HUES48 (cell line): ENCODE results near the gene RBM15B.

Source experiments
- H3K27ac ChIP-seq: one replicate; pipeline ENCODE4 v1.7.0; 2013; ENCODE audit warnings: low read depth, low read length, inconsistent platforms
- H3K27me3 ChIP-seq: 2 replicates; pipeline ENCODE4 v1.6.1; 2013; ENCODE audit warnings: mild to moderate bottlenecking, low read length; ENCODE audit not compliant: control insufficient read depth, insufficient read depth
- H3K36me3 ChIP-seq: 2 replicates; pipeline ENCODE4 v1.6.1; 2013; ENCODE audit warnings: low read length; ENCODE audit not compliant: control insufficient read depth, insufficient read depth
- H3K4me1 ChIP-seq: 2 replicates; pipeline ENCODE4 v1.6.1; 2013; ENCODE audit warnings: mild to moderate bottlenecking, low read length; ENCODE audit not compliant: control insufficient read depth, insufficient read depth
- H3K4me3 ChIP-seq: 2 replicates; pipeline ENCODE4 v1.5.1; 2013; ENCODE audit warnings: mild to moderate bottlenecking, low read depth, low read length
- H3K9ac ChIP-seq: 2 replicates; pipeline ENCODE4 v1.6.1; 2013; ENCODE audit warnings: mild to moderate bottlenecking, low read depth, low read length, moderate library complexity
- H3K9me3 ChIP-seq: 2 replicates; pipeline ENCODE4 v1.6.1; 2013; ENCODE audit warnings: low read length; ENCODE audit not compliant: control insufficient read depth, insufficient read depth

RBM15B gene

DNA sequence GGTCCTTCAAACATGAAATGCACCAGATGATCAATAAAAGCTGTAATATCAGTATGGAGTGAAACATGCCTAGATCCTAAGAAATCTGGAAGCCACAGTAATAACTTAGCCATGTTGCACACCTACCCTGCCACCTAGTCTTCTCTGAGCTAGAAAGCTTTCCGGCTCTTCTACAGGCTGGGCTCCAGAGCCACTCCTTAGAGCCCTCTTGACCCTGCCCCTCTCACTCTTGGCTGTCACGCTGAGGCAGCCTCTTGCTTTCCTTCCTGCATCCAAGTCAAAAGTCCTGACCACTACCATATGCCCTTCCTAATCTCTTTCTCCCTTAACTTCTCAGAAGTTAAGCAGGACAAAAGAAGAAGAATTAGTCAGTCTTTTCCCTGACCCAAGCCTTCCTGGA is 17.7 kb downstream of the RBM15B start:
- H3K9me3 ChIP-seq: no peaks in the 10 kb centered on the region
- no peak overlapping the region for H3K27ac ChIP-seq
- peaks cover 64% of the 10 kb centered on the region for H3K36me3 ChIP-seq

DNA sequence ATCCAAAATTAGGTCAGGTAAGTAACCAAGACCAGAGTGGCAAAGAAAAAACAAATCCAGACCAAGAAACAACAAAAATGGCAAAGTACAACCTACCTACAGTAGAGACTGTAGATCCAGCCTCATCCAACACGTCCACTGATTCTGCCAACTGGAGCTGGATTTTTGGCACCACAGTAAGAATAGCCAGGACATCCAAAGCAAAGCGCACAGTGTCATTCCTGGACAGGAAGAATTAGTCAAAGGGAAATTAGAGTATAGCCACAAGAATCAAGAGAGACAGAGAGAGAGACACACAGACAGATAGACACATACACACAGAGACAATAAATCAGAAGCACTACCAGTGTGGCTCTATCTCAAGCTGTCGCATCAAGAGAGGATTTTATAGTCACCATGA is 31.1 kb downstream of the RBM15B start:
- Histone ChIP-seq H3K9me3 (no peaks in the 10 kb centered on the region), H3K4me3 (no peak overlapping the region), H3K27me3 (no peaks in the 10 kb centered on the region), H3K27ac (no peak overlapping the region), H3K36me3 (peaks cover 62% of the 10 kb centered on the region), H3K9ac (no peak overlapping the region), H3K4me1 (peaks cover 10% of the 10 kb centered on the region)

More for the DNA sequence above, 17.7 kb downstream of the RBM15B start:
- H3K27me3 ChIP-seq: no peaks in the 10 kb centered on the region
- no peak overlapping the region for H3K4me3 ChIP-seq
- no peak overlapping the region for H3K9ac ChIP-seq
- H3K4me1 ChIP-seq: no peaks in the 10 kb centered on the region

- H3K4me3 ChIP-seq: no peak overlapping the region
- H3K36me3 ChIP-seq: peaks cover 65% of the 10 kb centered on the region
- H3K27ac ChIP-seq: no peak overlapping the region
Observed at GRCh38 chr3:51426921-51427320, 35.8 kb downstream of the RBM15B start.

GRCh38 chr3:51429138-51429537 is 38.1 kb downstream of the RBM15B start:
- Histone ChIP-seq H3K36me3 (peaks cover 67% of the 10 kb centered on the region), H3K27me3 (no peaks in the 10 kb centered on the region), H3K9me3 (no peaks in the 10 kb centered on the region), H3K4me3 (no peak overlapping the region), H3K4me1 (no peaks in the 10 kb centered on the region), H3K27ac (no peak overlapping the region), H3K9ac (no peak overlapping the region)

More at GRCh38 chr3:51426921-51427320, 35.8 kb downstream of the RBM15B start:
- Histone ChIP-seq H3K9ac (no peak overlapping the region), H3K4me1 (no peaks in the 10 kb centered on the region), H3K27me3 (no peaks in the 10 kb centered on the region), H3K9me3 (no peaks in the 10 kb centered on the region)

DNA sequence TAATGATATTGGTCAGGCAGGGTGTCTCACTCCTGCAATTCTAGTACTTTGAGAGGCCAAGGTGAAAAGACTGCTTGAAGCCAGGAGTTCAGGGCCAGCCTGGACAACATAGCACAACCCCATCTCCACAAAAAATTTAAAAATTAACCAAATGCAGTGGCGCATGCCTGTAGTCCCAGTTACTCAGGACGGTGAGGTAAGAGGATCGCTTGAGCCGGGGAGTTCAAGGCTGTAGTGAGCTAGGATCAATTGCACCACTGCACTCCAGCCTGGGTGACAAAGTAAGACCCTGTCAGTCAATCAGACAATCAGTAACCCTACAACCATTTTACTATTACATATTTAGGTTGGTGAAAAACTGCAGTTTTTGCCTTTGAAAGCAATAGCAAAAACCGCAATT is 43.0 kb downstream of the RBM15B start:
- Histone ChIP-seq H3K9me3 (no peaks in the 10 kb centered on the region), H3K36me3 (peaks cover 54% of the 10 kb centered on the region), H3K9ac (no peak overlapping the region), H3K27ac (no peak overlapping the region), H3K27me3 (no peaks in the 10 kb centered on the region), H3K4me1 (no peaks in the 10 kb centered on the region), H3K4me3 (no peak overlapping the region)

DNA sequence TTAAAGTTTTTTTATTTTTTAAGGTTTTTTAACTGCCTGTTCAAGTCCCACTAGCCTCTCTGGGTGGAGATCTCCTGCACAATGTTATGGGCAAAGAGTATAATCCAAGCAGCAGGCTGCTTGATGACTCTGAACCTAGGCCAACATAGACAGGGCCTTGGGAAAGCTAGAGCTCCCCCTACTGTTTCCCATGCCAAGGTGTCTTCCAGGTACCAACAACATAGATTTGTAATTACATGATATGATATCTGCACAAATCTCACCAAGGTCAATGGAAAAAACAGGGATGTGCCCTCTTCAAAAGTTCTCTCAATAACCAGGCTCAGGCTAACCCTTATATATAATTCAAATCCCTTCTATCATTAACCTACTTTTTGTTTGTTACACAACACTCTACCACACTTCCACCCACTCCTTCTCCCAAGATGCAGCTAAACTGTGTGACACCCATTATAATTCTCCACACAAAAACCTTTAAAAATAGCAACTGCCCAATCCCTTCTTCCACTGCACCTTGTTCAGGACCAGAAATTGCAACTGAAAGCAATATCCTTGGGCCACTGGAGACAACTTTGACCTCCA is 43.8 kb downstream of the RBM15B start:
- Histone ChIP-seq H3K36me3 (peaks cover 52% of the 10 kb centered on the region), H3K27ac (no peak overlapping the region), H3K9me3 (no peaks in the 10 kb centered on the region), H3K4me3 (no peak overlapping the region), H3K4me1 (no peaks in the 10 kb centered on the region), H3K27me3 (no peaks in the 10 kb centered on the region), H3K9ac (no peak overlapping the region)

DNA sequence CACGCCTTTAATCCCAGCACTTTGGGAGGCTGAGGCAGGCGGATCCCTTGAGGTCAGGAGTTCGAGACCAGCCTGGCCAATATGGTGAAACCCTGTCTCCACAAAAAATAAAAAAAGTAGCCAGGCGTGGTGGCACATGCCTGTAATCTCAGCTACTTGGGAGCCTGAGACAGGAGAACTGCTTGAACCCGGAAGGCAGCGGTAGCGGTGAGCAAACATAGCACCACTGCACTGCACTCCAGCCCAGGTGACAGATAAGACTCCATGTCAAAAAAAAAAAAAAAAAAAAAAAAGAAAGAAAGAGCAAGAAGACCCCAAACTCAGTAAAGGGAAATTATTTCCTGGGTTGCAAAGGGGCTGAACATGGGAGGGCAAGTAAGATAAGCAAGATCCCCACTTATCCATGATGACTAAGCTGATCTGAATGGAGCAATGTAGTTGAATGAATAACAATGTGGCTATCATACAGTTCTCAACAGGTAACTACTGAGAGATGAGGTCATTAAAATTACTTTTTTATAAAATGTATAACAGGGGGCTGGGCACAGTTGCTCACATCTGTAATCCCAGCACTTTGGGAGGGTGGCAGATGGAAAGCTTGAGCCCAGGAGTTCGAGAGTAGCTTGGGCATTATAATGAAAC is 46.0 kb downstream of the RBM15B start:
- Histone ChIP-seq H3K36me3 (peaks cover 57% of the 10 kb centered on the region), H3K4me3 (no peak overlapping the region), H3K9me3 (no peaks in the 10 kb centered on the region), H3K27me3 (no peaks in the 10 kb centered on the region), H3K4me1 (no peaks in the 10 kb centered on the region), H3K9ac (no peak overlapping the region), H3K27ac (no peak overlapping the region)

GRCh38 chr3:51441282-51442030 is 50.4 kb downstream of the RBM15B start:
- no peak overlapping the region for H3K9ac ChIP-seq
- no peaks in the 10 kb centered on the region for H3K9me3 ChIP-seq
- no peaks in the 10 kb centered on the region for H3K27me3 ChIP-seq
- peaks cover 44% of the 10 kb centered on the region for H3K36me3 ChIP-seq
- no peaks in the 10 kb centered on the region for H3K4me1 ChIP-seq
- no peak overlapping the region for H3K27ac ChIP-seq
- no peak overlapping the region for H3K4me3 ChIP-seq

DNA sequence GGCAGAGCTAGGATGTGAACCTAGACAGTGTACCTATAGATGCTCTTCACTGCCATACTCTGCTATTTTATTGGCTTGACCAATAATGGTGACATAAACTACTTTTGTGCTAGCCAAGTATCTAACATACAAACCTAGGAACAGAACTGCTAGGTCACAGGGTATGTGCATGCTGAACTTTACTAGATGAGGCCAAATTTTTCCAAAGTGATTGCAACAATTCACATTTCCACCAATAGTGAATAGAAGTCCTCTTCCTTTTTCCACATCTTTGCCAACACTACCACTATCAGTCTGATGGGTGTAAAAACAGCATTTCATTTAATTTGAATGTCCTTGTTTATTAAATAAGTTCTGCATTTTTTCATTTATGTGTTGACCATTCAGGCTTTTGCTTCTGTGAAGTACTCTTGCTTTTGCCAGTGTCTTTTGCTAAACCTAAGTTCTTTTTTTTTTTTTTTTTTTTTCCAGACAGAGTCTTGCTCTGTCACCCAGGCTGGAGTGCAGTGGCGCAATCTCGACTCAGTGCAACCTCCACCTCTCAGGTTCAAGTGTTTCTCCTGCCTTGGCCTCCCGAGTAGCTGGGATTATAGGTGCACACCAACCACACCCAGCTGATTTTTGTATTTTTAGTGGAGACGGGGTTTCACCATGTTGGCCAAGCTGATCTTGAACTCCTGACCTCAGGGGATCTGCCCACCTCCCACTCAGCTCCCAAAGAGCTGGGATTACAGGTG is 54.6 kb downstream of the RBM15B start:
- no peaks in the 10 kb centered on the region for H3K4me1 ChIP-seq
- H3K27ac ChIP-seq: no peak overlapping the region
- no peak overlapping the region for H3K9ac ChIP-seq
- no peaks in the 10 kb centered on the region for H3K9me3 ChIP-seq
- no peaks in the 10 kb centered on the region for H3K27me3 ChIP-seq
- H3K36me3 ChIP-seq: peaks cover 19% of the 10 kb centered on the region
- no peak overlapping the region for H3K4me3 ChIP-seq
